AG09309 (cell line): ENCODE results near the gene WDR89.

Source experiments
- DNase-seq: peaks from one replicate; pipeline ENCODE4 v3.0.0-alpha.2; 2010; ENCODE audit warnings: low read depth
- H3K4me3 ChIP-seq: 2 replicates; pipeline ENCODE4 v1.5.1; 2011; ENCODE audit warnings: mild to moderate bottlenecking, low read depth, low read length, moderate library complexity; ENCODE audit not compliant: control insufficient read depth
- TF ChIP-seq, protein P1 (sequence below): IDR thresholded peaks from 2 replicates; pipeline ENCODE4 v1.5.1; 2011; ENCODE audit warnings: mild to moderate bottlenecking, low read depth, low read length, inconsistent platforms; ENCODE audit not compliant: insufficient read depth, control insufficient read depth; ENCODE audit errors: missing control alignments

The WDR89 gene, protein sequence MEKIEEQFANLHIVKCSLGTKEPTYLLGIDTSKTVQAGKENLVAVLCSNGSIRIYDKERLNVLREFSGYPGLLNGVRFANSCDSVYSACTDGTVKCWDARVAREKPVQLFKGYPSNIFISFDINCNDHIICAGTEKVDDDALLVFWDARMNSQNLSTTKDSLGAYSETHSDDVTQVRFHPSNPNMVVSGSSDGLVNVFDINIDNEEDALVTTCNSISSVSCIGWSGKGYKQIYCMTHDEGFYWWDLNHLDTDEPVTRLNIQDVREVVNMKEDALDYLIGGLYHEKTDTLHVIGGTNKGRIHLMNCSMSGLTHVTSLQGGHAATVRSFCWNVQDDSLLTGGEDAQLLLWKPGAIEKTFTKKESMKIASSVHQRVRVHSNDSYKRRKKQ

DNA sequence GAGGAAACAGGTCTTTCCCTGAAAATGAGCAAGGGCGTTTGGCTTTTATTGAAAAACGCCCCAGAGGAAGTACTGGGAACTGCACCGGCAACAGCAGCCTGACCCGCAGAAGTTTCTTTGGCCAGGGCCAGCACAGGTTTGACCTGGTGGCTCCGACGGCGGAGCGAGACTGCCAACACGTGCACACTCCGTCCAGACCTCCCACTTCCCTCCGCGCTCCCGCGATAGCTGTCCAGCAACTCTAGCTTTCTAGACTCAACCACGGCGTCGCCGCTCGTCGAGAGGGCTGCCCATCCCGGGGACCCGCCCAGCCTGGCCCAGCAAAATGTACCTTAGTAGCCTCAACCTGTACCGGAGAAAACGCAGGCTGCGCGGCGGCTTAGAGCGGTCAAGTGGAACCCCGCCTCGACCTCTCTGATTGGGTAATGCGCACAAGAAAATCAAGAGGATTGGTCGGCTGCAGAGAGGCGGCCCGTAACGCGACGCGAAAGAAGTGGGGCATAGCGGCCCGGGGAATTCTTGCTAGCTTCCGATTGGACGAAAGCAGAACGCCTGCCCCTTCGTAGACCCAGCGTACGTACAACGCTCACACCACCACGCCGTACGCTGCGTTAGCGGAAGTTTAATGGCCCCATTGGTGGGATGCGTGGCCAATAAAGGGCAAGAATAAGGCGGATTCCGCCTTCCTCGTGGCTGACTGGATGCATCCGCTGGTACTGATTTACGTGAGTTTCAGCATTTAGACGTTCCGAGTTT is at the start of gene WDR89:
TSS of gene WDR89 (minus strand) at position 399 of the 756 bp plus-strand sequence. CDS start 41,929 bp downstream, outside the sequence.
- peak within 1 kb of the TSS; percentile 78 for H3K4me3 ChIP-seq
- peak; percentile 98 for DNase-seq
- TF ChIP-seq, protein P1, sequence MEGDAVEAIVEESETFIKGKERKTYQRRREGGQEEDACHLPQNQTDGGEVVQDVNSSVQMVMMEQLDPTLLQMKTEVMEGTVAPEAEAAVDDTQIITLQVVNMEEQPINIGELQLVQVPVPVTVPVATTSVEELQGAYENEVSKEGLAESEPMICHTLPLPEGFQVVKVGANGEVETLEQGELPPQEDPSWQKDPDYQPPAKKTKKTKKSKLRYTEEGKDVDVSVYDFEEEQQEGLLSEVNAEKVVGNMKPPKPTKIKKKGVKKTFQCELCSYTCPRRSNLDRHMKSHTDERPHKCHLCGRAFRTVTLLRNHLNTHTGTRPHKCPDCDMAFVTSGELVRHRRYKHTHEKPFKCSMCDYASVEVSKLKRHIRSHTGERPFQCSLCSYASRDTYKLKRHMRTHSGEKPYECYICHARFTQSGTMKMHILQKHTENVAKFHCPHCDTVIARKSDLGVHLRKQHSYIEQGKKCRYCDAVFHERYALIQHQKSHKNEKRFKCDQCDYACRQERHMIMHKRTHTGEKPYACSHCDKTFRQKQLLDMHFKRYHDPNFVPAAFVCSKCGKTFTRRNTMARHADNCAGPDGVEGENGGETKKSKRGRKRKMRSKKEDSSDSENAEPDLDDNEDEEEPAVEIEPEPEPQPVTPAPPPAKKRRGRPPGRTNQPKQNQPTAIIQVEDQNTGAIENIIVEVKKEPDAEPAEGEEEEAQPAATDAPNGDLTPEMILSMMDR = peak; percentile 61

DNA sequence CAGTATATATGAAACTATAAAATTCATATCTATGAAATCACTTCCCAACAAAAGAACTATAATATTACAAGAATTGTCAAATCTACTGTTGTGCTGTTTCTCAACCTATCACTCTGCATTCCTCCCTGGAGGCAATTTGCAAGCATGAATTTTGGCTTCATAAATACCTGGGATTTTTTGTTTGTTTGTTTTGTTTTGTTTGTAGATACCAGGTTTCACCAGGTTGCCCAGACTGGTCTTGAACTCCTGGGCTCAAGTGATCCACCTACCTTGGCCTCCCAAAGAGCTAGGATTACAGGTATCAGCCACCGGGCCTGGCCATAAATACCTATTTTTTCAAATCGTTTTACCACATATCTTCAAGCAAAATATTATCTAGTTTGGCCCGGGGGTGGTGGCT is 47.5 kb upstream of the WDR89 start:
- TF ChIP-seq, protein P1 = no peak
- no peak for DNase-seq
- H3K4me3 ChIP-seq = no peak overlapping the region

DNA sequence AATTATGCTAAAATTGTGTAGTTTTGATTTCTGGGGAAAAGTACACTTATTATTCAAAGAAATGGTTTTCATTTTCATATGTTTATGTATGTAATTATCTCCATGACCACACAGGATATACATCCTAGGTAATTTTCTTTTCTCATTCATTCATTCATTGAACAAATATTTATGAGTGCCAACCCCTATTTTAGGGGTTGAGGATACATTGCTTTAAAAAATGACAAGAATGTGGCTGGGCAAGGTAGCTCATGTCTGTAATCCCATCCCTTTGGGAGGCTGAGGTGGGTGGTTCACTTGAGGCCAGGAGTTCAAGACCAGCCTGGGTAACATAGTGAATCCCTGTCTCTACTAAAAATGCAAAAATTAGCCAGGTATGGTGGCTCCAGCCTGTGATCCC is 45.3 kb upstream of the WDR89 start:
- H3K4me3 ChIP-seq = no peak overlapping the region
- TF ChIP-seq, protein P1 = no peak
- DNase-seq = no peak

DNA sequence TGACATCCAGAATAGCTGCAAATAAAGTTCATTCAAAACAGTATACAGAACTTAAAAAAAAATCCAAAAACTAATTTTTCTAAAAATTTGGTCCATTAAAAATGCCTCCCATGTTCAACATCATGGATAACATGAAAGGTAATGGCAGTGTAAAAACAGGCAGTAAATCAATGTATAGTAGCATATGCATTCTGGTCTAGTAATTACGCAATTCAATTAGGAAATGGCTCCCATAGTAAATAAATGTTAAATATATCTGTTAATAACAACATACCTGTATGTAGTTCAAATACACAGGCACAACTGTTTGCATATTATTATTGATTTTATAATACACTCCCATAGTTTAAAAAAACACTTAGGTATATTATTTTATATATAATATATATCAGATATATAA is 43.7 kb upstream of the WDR89 start:
- TF ChIP-seq, protein P1 = no peak
- no peak for DNase-seq
- no peak overlapping the region for H3K4me3 ChIP-seq

DNA sequence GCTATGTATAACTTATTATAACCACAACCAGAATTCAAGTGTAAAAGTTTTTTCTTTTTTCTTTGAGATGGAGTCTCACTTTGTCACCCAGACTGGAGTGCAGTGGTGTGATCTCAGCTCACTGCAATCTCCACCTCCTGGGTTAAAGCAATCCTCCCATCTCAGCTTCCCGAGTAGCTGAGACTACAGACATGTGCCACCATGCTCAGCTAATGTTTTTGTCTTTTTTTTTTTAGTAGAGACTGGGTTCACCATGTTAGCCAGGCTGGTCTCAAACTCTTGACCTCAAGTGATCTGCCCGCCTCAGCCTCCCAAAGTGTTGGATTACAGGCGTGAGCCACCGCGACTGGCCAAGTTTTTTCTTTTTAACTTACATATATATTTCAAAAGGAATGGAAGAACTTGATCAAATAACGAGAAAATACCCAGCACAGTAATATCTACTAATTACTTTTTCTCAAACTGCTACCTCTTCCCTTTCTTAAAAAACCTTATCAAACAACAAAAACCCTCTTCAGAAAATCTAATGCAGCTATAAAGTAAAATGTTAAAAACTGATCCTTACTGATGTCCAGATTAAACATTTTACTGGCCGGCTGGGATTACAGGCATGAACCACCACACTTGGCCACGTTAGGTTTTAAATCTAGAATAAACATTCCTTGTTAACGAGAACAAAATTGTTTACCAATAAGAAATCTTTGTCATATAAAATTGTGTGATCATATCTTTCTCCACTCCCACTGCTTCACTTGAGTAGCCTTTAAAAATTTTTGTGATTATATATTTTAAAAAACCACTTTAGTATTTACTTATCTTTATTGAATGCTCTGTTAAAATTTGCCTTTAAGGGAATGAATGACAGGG is 41.3 kb upstream of the WDR89 start:
- no peak for DNase-seq
- TF ChIP-seq, protein P1 = no peak
- no peak overlapping the region for H3K4me3 ChIP-seq

DNA sequence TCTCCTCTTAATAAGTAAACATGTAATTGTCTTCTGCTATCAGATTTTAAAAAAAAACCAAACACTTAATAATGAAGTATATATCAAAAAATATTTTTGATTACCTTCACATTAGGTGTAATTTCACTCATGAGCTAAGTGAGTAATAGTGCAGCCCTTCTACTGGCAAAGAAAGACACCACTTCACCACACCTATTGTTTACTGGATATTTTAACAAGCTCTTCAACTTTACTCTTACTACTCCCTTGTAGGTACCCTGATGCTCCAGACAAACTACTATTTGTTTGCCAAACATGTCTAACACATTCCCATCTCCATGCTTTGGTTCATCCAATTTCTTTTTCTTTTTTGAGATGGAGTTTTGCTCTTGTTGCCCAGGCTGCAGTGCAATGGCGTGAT is 36.9 kb upstream of the WDR89 start:
- TF ChIP-seq, protein P1 = no peak
- H3K4me3 ChIP-seq = no peak overlapping the region
- no peak for DNase-seq
